Prostate gland (tissue), 2 donors: ENCODE results near the gene HOXA10.

Source experiments
- CTCF ChIP-seq, 4 experiments: fragments of 200-600 bp in 2 of 4; fragments of 450-650 bp in 2 of 4; sonication (generic) in 2 of 4; IDR thresholded peaks; 1 replicate in 3 of 4; 2 replicates in 1 of 4; pipeline ENCODE4 v1.5.1; 2016 to 2019; ENCODE audit warnings: antibody characterized with exemption in 4 of 4, mild to moderate bottlenecking in 2 of 4, moderate library complexity in 2 of 4
- POLR2A ChIP-seq: fragments of 450-650 bp; IDR thresholded peaks from one replicate; pipeline ENCODE4 v1.6.1; 2016; ENCODE audit warnings: antibody characterized with exemption, mild to moderate bottlenecking

- no peak for TF ChIP-seq CTCF (IDR thresholded peaks at IDR 0.05)
- TF ChIP-seq POLR2A: no peak
These were observed 46.4 kb upstream of the HOXA10 start for GRCh38 chr7:27220440-27220955.
